Measurements from ENCODE around the gene CLIC3.

DNA sequence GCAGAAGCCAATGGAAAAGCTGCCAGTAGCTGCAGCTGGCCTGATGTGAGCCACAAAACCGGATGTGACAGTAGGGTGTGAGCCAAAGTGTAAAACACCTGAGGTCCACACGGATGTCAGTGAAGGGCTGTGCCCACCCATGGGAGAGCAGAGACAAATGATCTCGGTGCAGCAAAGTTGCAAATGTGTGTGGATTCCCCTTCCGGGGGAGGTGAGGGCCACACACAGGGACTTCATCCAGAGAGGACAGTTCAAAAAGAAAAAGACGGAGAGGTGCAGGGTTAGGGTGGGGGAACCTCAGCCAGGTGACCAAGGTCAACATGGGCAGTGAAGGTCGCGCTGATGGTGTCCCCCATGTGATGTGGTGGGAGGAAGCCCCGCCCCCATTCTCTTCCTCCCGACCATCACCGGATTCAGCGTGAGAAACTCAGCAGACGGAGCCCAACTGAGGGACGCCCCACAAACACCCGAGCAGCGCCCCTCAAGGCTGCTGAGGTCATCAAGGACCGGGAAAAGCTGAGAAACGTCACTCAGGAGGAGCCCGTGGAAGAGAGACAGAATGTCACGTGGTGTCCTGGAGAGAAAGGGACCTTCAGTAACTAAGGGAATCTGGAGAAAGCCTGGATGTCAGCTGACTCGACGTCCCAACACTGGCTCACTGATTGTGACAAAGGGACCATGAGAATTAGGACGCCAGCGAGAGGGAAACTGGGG is 30.4 kb downstream of the CLIC3 start:
- no peak for TF ChIP-seq CTCF (conservative IDR thresholded peaks at IDR 0.05)
- no peak for TF ChIP-seq EZH2 (IDR thresholded peaks at IDR 0.05; ENCODE audit: low read depth)
